Measurements from ENCODE around the gene SLC35E4.

The SLC35E4 gene

DNA sequence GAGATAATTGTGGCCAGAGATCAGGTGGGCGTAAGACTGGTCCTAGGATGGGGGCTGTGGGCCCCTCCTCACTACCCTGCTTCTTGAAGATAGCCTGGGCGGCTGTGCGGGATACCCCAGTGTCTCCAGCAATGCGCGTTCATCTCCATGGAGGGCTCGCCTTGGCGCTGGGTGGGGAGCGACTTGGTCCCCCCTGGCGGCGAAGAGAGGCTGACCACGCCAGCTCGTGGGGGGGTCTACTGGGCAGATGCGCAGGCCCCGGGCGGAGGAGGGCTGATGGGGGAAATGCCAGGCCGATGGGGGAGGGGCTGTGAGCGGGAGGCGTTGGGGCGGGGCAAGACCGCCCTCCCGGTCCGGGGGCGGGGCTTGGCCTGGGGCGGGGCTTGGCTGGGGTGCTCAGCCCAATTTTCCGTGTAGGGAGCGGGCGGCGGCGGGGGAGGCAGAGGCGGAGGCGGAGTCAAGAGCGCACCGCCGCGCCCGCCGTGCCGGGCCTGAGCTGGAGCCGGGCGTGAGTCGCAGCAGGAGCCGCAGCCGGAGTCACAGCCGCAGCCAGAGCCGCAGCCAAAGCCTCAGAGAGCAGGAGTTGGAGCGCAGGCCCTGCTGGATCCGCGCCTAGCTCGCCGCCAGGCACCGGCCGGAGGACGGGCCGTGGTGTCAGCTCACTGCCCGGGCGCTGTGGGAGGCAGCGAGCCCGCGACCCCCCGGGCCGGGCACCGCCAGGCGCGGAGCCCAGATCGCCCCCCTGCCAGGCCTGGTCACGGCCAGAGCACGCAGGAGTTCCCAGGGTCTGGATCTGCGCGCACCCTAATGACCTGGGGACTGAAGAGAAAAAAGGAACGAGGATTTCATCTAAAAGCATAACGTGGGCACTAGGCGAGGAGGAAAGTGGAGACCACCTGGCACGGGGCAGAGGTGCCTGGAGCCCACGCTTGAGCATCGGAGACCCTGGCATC is at the start of gene SLC35E4:
Gene SLC35E4, plus strand, starts transcription at position 509 of the 953 bp plus-strand sequence. CDS start 670 bp downstream, outside the sequence.
- H3K9me3 ChIP-seq (ENCODE audit: insufficient read depth, low read length, severe bottlenecking), result no peaks in the 10 kb centered on the region
- no peaks in the 10 kb centered on the region for H3K36me3 ChIP-seq (ENCODE audit: insufficient read depth, low read length)
- H3K27me3 ChIP-seq (ENCODE audit: insufficient read depth, low read length, poor library complexity), result no peaks in the 10 kb centered on the region
- peak within 1 kb of the TSS; percentile 57 for H3K9ac ChIP-seq (ENCODE audit: low read depth, low read length)
- H3K79me2 ChIP-seq (ENCODE audit: insufficient read depth, low read length), result no peaks in the 10 kb centered on the region
- H3K4me3 ChIP-seq (ENCODE audit: low read depth in 1 of 2, low read length in 2 of 2), result peak within 1 kb of the TSS; percentile 12 to 58; a peak in 3 of 4 replicates
- DNase-seq, result peak; percentile 86
- H2AFZ ChIP-seq (ENCODE audit: low read depth, low read length), result peak within 1 kb of the TSS; percentile 73
- peak; percentile 90 for ATAC-seq (ENCODE audit: insufficient read depth, low read depth)
- 0 out of 2 replicates have a peak, but pooled peaks cover 6% of the 10 kb centered on the region for H4K20me1 ChIP-seq (ENCODE audit: insufficient read depth, low read length)
- TF ChIP-seq, protein P1, sequence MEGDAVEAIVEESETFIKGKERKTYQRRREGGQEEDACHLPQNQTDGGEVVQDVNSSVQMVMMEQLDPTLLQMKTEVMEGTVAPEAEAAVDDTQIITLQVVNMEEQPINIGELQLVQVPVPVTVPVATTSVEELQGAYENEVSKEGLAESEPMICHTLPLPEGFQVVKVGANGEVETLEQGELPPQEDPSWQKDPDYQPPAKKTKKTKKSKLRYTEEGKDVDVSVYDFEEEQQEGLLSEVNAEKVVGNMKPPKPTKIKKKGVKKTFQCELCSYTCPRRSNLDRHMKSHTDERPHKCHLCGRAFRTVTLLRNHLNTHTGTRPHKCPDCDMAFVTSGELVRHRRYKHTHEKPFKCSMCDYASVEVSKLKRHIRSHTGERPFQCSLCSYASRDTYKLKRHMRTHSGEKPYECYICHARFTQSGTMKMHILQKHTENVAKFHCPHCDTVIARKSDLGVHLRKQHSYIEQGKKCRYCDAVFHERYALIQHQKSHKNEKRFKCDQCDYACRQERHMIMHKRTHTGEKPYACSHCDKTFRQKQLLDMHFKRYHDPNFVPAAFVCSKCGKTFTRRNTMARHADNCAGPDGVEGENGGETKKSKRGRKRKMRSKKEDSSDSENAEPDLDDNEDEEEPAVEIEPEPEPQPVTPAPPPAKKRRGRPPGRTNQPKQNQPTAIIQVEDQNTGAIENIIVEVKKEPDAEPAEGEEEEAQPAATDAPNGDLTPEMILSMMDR (IDR thresholded peaks at IDR 0.05; ENCODE audit: borderline replicate concordance, extremely low read depth, low read length, poor library complexity, severe bottlenecking), result no peak
- no peak for TF ChIP-seq EZH2 (IDR thresholded peaks at IDR 0.05; ENCODE audit: borderline replicate concordance, low read depth, low read length, severe bottlenecking)
- peak within 1 kb of the TSS; percentile 92 for H3K4me2 ChIP-seq (ENCODE audit: insufficient read depth, low read length)
- H3K27ac ChIP-seq (ENCODE audit: low read length), result 0 out of 2 replicates have a peak within 1 kb of the TSS, but pooled peaks have one; percentile 11
- peaks cover 30% of the 10 kb centered on the region for H3K4me1 ChIP-seq (ENCODE audit: insufficient read depth, low read length)

GRCh38 chr22:30586414-30586813 is 49.2 kb upstream of the SLC35E4 start:
- TF ChIP-seq, protein P1 (IDR thresholded peaks at IDR 0.05; ENCODE audit: borderline replicate concordance, extremely low read depth, low read length, poor library complexity, severe bottlenecking), result no peak
- no peak for TF ChIP-seq EZH2 (IDR thresholded peaks at IDR 0.05; ENCODE audit: borderline replicate concordance, low read depth, low read length, severe bottlenecking)

GRCh38 chr22:30591191-30591587 is 44.4 kb upstream of the SLC35E4 start:
- Histone ChIP-seq H3K9ac (ENCODE audit: low read depth, low read length) (peak overlapping the region; percentile 61), H2AFZ (ENCODE audit: low read depth, low read length) (peak overlapping the region; percentile 71), H3K4me1 (ENCODE audit: insufficient read depth, low read length) (peaks cover 25% of the 10 kb centered on the region), H3K4me3 (ENCODE audit: low read depth in 1 of 2, low read length in 2 of 2) (peak overlapping the region; percentile 62 to 70), H3K27me3 (ENCODE audit: insufficient read depth, low read length, poor library complexity) (no peaks in the 10 kb centered on the region), H3K79me2 (ENCODE audit: insufficient read depth, low read length) (peaks cover 29% of the 10 kb centered on the region), H3K4me2 (ENCODE audit: insufficient read depth, low read length) (peak overlapping the region; percentile 88), H3K36me3 (ENCODE audit: insufficient read depth, low read length) (peaks cover 39% of the 10 kb centered on the region), H3K9me3 (ENCODE audit: insufficient read depth, low read length, severe bottlenecking) (no peaks in the 10 kb centered on the region), H3K27ac (ENCODE audit: low read length) (peak overlapping the region; percentile 97), H4K20me1 (ENCODE audit: insufficient read depth, low read length) (peaks cover 24% of the 10 kb centered on the region; the same call in 1 of the 2 replicates)
- DNase-seq (no peak), ATAC-seq (ENCODE audit: insufficient read depth, low read depth) (no peak)
- TF ChIP-seq EZH2 (IDR thresholded peaks at IDR 0.05; ENCODE audit: borderline replicate concordance, low read depth, low read length, severe bottlenecking), result no peak
- TF ChIP-seq, protein P1 (IDR thresholded peaks at IDR 0.05; ENCODE audit: borderline replicate concordance, extremely low read depth, low read length, poor library complexity, severe bottlenecking), result no peak

More at GRCh38 chr22:30586414-30586813, 49.2 kb upstream of the SLC35E4 start:
- H3K27ac ChIP-seq (ENCODE audit: low read length), result no peak overlapping the region
- H3K9ac ChIP-seq (ENCODE audit: low read depth, low read length), result no peak overlapping the region
- peaks cover 85% of the 10 kb centered on the region for H3K36me3 ChIP-seq (ENCODE audit: insufficient read depth, low read length)
- H3K9me3 ChIP-seq (ENCODE audit: insufficient read depth, low read length, severe bottlenecking), result no peaks in the 10 kb centered on the region
- H3K4me2 ChIP-seq (ENCODE audit: insufficient read depth, low read length), result no peak overlapping the region
- H2AFZ ChIP-seq (ENCODE audit: low read depth, low read length), result no peak overlapping the region
- DNase-seq, result no peak
- no peak for ATAC-seq (ENCODE audit: insufficient read depth, low read depth)
- H4K20me1 ChIP-seq (ENCODE audit: insufficient read depth, low read length), result peaks cover 54% of the 10 kb centered on the region
- peaks cover 27% of the 10 kb centered on the region for H3K79me2 ChIP-seq (ENCODE audit: insufficient read depth, low read length)
- H3K4me3 ChIP-seq (ENCODE audit: low read depth in 1 of 2, low read length in 2 of 2), result no peak overlapping the region
- no peaks in the 10 kb centered on the region for H3K27me3 ChIP-seq (ENCODE audit: insufficient read depth, low read length, poor library complexity)
- peaks cover 21% of the 10 kb centered on the region for H3K4me1 ChIP-seq (ENCODE audit: insufficient read depth, low read length)
